Measurements from ENCODE around the gene DEDD2. TPM values are rescaled to one million over a fixed set of nuclear protein-coding genes. Genes with fewer than 3 reads are reported as not detected.

DEDD2 gene
- total RNA-seq, 1 donor from 2014 or later = 30.2 TPM

GRCh38 chr19:42239544-42240220, 22.2 kb upstream of the DEDD2 start:
- TF ChIP-seq CTCF (IDR thresholded peaks at IDR 0.05) = no peak
- no peaks in the 10 kb centered on the region for H3K9me3 ChIP-seq
- no peaks in the 10 kb centered on the region for H3K27me3 ChIP-seq
- H3K4me3 ChIP-seq = no peak overlapping the region
- peaks cover 10 to 24% of the 10 kb centered on the region in 2 donors for H3K4me1 ChIP-seq
- peaks cover 29 to 33% of the 10 kb centered on the region in 2 donors for H3K36me3 ChIP-seq
- no peak overlapping the region for H3K27ac ChIP-seq
- intact Hi-C loops (cut with DNase I) = loop anchor here (5.0 kb wide), 1 partner anchor 162 kb away; the partner anchor contains the start of gene ZNF574
- no peak for DNase-seq (ENCODE audit: low spot score in 2 of 2)

DNA sequence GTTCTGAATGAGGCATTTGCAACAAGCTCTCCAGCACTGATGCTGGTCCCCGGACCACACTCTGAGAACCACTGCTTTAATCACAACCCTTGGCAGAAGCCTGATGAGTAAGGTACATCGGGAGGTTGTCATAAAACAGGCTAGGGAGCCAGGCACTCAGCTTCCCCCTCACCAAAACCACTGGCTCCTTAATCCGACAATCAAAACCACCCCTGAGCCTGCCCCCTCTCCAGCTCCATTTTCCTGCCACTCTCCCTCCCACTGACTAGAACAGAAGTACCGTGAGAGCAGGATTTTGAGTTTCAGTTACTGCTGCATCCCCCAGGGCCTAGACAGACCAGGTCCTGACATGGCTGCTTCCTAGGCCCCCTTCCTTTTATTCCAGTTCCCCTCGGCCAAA, 17.7 kb upstream of the DEDD2 start:
- Histone ChIP-seq H3K27me3 (no peaks in the 10 kb centered on the region), H3K27ac (no peak overlapping the region), H3K9me3 (no peaks in the 10 kb centered on the region), H3K36me3 (peaks cover 70 to 75% of the 10 kb centered on the region in 2 donors), H3K4me1 (peaks cover 0 to 2% of the 10 kb centered on the region in 2 donors), H3K4me3 (no peak overlapping the region)
- DNase-seq (ENCODE audit: low spot score in 2 of 2) = no peak
- no peak for TF ChIP-seq CTCF (IDR thresholded peaks at IDR 0.05)
- intact Hi-C loops (cut with DNase I) = no loop called here

- no peaks in the 10 kb centered on the region for H3K27me3 ChIP-seq
- H3K4me3 ChIP-seq = no peak overlapping the region
- H3K4me1 ChIP-seq = no peaks in the 10 kb centered on the region
- intact Hi-C loops (cut with DNase I) = no loop called here
- no peaks in the 10 kb centered on the region for H3K9me3 ChIP-seq
- no peak overlapping the region for H3K27ac ChIP-seq
- no peak for DNase-seq (ENCODE audit: low spot score in 2 of 2)
- no peak for TF ChIP-seq CTCF (IDR thresholded peaks at IDR 0.05)
- H3K36me3 ChIP-seq = peaks cover 74 to 83% of the 10 kb centered on the region in 2 donors
These were observed 16.9 kb upstream of the DEDD2 start for GRCh38 chr19:42234364-42234763.

DNA sequence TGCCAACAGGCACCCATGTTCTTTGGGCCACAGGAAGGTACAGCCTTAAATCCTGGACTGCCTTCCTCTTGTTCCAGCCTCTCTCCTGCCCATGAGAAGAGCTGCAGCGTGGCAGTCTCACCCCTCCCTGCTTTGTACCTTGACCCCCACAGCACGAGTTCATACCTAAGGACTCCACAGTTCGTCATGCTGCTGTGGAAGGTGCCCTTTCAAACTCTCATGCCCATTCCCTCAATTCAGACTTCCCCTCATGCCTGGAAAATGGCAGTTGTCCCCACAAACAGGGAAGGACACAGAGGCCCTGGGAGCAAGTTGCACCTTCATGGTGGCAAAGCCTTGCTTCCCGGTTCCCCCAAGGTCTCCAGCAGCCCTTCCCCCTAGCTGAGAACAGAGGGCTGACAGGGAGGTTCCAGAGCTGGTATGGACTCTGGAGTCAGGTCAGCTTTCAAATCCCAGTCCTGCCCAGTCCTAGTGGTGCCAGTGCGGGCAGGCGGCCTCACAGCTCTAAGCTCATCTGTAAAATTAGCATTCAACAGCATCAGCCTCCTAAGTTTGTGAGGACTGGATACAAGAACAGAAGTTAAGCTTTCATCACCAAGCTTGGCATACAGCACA, 16.3 kb upstream of the DEDD2 start:
- peaks cover 72 to 83% of the 10 kb centered on the region in 2 donors for H3K36me3 ChIP-seq

GRCh38 chr19:42233106-42233505, 15.6 kb upstream of the DEDD2 start:
- Histone ChIP-seq H3K27ac (no peak overlapping the region), H3K36me3 (peaks cover 78 to 88% of the 10 kb centered on the region in 2 donors)
- intact Hi-C loops (cut with DNase I) = no loop called here

More for the DNA sequence above, 16.3 kb upstream of the DEDD2 start:
- no peak overlapping the region for H3K27ac ChIP-seq
- H3K4me3 ChIP-seq = no peak overlapping the region
- TF ChIP-seq CTCF (IDR thresholded peaks at IDR 0.05) = no peak
- no peaks in the 10 kb centered on the region for H3K9me3 ChIP-seq
- intact Hi-C loops (cut with DNase I) = no loop called here
- no peaks in the 10 kb centered on the region for H3K27me3 ChIP-seq
- no peak for DNase-seq (ENCODE audit: low spot score in 2 of 2)
- no peaks in the 10 kb centered on the region for H3K4me1 ChIP-seq

More at GRCh38 chr19:42233106-42233505, 15.6 kb upstream of the DEDD2 start:
- Histone ChIP-seq H3K4me3 (no peak overlapping the region), H3K27me3 (no peaks in the 10 kb centered on the region), H3K4me1 (no peaks in the 10 kb centered on the region), H3K9me3 (no peaks in the 10 kb centered on the region)
- no peak for DNase-seq (ENCODE audit: low spot score in 2 of 2)
- TF ChIP-seq CTCF (IDR thresholded peaks at IDR 0.05) = no peak

Data from ascending aorta (tissue), 2 donors.